GM21619 (cell line): ENCODE data around the gene TP53I3.
"Not testable (repeated sequence)": the region's sequence is repeated elsewhere in the genome, so short reads cannot be mapped to it uniquely, and the experiment has no call there.

Experiments used
- ATAC-seq: cut with Tn5 transposase; IDR thresholded peaks from one replicate; pipeline ENCODE4 v1.9.1; 2021; ENCODE audit not compliant: unreplicated experiment

Gene TP53I3, protein sequence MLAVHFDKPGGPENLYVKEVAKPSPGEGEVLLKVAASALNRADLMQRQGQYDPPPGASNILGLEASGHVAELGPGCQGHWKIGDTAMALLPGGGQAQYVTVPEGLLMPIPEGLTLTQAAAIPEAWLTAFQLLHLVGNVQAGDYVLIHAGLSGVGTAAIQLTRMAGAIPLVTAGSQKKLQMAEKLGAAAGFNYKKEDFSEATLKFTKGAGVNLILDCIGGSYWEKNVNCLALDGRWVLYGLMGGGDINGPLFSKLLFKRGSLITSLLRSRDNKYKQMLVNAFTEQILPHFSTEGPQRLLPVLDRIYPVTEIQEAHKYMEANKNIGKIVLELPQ

GRCh38 chr2:24084386-24085199, at the start of gene TP53I3:
Gene TP53I3 (minus strand): TSS chr2:24084834. CDS start chr2:24084326, 508 bp downstream.
- ATAC-seq: peak; percentile 77

DNA sequence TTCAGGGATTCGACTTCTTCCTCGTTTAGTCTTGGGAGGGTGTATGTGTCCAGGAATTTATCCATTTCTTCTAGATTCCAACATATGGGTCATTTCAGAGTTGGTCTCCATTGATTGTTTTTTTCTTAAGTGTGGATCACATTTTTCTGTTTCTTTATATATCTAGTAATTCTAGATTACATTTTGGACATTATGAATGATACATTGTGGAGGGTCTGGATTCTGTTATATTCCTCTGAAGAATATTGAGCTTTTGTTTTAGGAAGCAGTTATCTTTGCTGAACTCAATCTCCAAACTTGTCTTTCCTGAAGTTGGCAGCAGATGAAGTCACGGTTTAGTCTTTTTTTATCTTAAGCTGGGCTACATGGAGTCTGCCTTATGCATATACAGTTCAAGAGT, 47.9 kb upstream of the TP53I3 start:
- no peak for ATAC-seq

GRCh38 chr2:24125956-24126355, 41.3 kb upstream of the TP53I3 start:
- no peak for ATAC-seq

GRCh38 chr2:24123922-24124580, 39.4 kb upstream of the TP53I3 start:
- peak; percentile 6 for ATAC-seq

DNA sequence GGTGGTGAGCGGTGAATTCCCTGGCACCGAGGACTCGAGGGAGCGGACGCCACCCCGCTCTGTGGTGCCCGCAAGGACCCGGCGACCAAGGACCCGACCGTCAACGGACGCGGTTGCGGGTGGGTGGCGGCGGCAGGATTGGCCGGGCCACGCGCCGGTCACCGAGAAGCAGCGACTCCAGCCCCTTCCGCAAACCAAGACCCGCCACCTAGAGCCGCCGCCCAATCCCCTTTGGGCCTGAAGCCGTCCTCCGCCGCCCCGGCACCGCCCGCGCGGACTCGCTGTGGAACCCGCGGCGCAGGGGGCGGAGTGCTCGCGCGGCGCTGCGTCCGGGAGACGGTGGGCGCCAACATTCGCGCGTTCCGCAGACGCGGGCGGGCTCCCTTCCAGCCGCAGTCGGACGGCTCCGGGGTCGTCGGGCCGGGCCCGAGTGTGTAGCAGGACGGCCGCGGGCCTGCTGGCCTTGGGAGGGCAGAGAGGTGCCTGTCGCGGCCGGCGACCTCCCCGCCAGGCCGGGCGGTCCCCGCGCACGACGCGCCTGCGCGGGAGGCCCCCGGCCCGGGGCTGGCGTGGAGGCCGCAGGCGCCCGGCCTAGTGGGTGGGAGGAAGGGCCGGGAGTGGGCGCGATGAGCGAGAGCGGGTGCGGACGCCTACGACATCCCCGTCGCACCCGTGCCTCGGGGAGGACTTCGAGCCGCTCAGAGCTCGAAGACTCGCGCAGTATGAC, 38.7 kb upstream of the TP53I3 start, which contains the start of the genes FAM228B and PFN4:
FAM228B (plus strand) TSS at position 275 of the 727 bp plus-strand sequence. CDS start 893 bp downstream, outside the sequence.
PFN4 (minus strand) TSS at position 140 of the 727 bp plus-strand sequence. CDS start 799 bp downstream, outside the sequence.
- peak; percentile 91 for ATAC-seq

DNA sequence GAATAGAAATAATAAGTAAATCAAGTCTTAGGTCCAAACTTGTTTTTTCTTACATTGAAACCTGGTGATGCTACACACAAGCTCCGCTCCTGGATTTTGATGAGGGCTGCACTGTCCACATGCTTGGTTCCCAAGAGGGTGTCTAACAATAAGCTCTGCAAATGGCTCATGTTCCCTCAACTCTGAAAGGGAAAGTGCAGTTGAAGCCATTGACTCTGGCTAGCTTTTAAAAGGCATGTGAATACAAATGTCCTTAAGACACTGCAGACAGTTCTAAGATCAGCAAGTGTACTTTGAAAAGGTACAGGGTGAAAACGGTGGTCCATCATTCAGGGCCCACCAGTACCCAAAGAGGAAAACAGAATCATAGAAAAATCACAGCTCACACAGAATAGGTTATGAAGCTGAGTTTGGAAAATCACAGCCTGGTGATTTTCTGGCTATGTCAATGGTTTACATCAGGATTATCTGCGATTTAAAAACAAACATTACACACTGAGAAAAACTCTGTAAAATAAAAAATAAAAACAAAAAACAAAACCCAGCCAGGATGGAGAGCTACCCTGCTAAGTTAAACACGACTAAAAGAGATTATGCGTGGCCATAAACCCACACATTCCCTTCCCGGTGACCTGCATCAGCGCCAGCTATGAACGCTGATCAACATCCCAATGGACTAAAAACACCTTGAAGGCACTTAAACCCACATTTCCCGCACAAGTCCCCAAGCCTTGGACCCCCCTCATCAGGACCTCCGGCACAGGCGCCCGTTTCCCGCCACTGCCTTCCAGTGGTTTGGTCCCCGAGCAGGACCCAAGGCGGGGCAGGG, 37.9 kb upstream of the TP53I3 start:
- ATAC-seq: no peak

DNA sequence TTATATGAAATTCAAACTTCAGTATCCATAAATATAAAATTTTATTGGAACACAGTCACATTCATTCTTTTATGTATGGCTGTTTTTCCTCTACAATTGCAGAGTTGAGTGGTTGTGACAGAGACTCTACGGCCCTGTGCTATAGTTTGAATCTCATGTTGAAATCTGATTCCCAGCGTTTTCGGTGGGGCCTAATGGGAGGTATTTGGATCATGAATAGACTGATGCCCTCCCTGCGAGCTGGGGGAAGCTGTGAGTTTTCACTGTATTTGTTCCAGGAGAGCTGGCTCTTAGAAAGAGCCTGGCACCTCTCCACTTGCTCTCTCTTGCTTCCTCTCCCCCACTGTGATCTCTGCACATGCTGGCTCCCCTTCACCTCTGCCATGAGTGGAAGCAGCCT, 36.8 kb upstream of the TP53I3 start:
- ATAC-seq: no peak

DNA sequence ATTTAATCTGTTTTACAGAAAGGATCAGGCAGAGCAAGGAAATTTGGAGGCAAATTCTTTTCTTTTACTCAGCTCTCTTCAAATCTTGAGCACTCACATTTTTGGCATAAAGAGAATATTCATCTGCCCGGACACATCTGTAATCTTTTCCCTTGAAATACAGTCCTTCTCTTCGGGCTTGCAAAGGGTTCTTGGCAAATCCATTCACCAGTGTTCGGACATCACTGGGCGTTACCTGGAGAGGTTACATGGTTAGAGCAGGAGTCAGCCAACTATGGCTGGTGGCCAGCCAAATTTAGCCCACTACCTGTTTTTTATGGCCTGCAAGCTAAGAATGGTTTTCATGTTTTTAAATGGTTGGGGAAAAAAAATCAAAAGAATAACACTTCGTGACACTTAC, 36.4 kb upstream of the TP53I3 start:
- no peak for ATAC-seq

GRCh38 chr2:24117902-24118301, 33.3 kb upstream of the TP53I3 start:
- ATAC-seq: no peak

DNA sequence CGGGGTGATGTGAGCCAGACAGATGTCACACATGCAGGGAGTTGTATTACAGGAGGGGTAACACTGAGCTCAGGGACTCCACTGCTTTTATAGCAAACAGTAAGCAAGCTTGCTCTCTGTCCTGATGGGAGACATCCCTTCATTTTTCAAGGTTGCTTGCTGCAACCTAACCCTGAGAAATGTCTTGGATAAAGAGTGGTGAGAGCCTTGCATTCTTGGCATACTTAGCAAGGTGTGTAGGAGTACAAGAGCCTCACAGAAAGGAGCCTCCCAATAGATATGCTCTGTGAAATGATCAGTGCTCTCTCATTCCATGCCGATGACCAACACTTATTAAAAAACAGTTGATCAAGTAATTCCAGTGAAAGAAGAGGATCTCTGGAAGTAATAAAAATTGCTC, 30.4 kb upstream of the TP53I3 start:
- ATAC-seq: no peak

GRCh38 chr2:24111407-24111901, 26.8 kb upstream of the TP53I3 start:
- no peak for ATAC-seq

- no peak for ATAC-seq
Observed at GRCh38 chr2:24110660-24111303, 26.1 kb upstream of the TP53I3 start.

DNA sequence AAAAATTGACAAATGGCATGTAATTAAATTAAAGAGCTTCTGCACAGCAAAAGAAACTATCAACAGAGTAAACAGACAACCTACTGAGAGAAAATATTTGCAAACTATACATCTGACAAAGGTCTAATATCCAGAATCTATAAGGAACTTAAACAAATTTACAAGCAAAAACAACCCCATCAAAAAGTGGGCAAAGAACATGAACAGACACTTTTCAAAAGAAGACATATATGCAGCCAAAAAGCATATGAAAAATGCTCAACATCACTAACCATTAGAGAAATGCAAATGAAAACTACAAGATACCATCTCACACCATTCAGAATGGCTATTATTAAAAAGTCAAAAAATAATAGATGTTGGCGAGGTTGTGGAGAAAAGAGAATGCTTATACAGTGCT, 24.8 kb upstream of the TP53I3 start:
- ATAC-seq: not testable (repeated sequence)

DNA sequence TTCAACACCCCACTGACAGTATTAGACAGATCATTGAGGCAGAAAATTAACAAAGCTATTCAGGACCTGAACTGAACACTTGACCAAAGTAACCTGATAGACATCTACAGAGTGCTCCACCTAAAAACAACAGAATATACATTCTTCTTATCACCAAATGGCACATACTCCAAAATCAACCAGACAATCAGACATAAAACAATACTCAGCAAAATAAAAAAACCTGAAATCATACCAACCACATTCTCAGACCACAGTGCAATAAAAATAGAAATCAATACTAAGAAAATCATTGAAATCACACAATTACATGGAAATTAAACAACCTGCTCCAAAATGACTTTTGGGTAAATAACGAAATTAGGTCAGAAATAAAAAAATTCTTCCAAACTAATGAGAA, 22.7 kb upstream of the TP53I3 start:
- no peak for ATAC-seq

GRCh38 chr2:24106786-24107185, 22.2 kb upstream of the TP53I3 start:
- ATAC-seq: no peak

- ATAC-seq: no peak
Observed at GRCh38 chr2:24105816-24106215, 21.2 kb upstream of the TP53I3 start.

GRCh38 chr2:24104906-24105305, 20.3 kb upstream of the TP53I3 start:
- ATAC-seq: no peak

GRCh38 chr2:24104110-24104650, 19.5 kb upstream of the TP53I3 start:
- no peak for ATAC-seq

DNA sequence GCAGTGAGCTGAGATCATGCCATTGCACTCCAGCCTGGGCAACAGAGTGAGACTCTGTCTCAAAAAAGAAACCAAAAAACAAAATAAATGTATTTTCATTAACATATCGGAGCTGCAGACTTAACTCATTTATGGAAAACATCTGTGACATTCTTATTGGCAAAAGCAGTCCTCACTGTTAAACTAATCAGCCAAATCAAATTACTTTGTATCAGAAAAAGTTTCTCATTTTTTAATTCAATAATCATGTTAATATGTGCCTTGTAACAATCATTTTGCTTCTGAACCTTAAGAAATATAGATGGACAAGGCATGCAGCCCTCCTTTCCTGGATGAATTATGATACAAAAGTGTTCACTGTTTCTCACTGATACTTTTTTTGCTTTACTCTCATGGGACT, 18.0 kb upstream of the TP53I3 start:
- no peak for ATAC-seq
